H1 (cell line): ENCODE data around the gene COL11A2. TPM values are rescaled to one million over a fixed set of nuclear protein-coding genes. Genes with fewer than 3 reads are reported as not detected.

Experiments used
- CTCF ChIA-PET: fragments of 300-600 bp; sonication (Branson Sonifier 250); formaldehyde crosslinking; loops from one replicate; lab custom pipeline; 2021; ENCODE audit not compliant: partially characterized antibody; lab: Charles Lee
- POLR2A ChIA-PET: fragments of 300-600 bp; sonication (Branson Sonifier 250); formaldehyde crosslinking; loops from one replicate; lab custom pipeline; 2021; ENCODE audit warnings: inconsistent platforms; ENCODE audit not compliant: partially characterized antibody; lab: Charles Lee
- DNase-seq, 2 experiments: peaks; one replicate each; pipeline versions ENCODE4 v3.0.0 to v3.0.0-alpha.2; 2010 to 2022; ENCODE audit warnings: low spot score in 2 of 2, low read depth in 1 of 2, mixed read lengths in 1 of 2
- FAIRE-seq: peaks from 2 replicates; lab custom pipeline; 2011; peaks lifted over from hg19 to GRCh38; lab: Jason Lieb, UNC
- H2AFZ ChIP-seq: 2 replicates; pipeline ENCODE4 v1.8.1; 2012; ENCODE audit warnings: low read length, inconsistent platforms
- H2AK5ac ChIP-seq: 2 replicates; pipeline ENCODE4 v1.6.1; 2013; ENCODE audit warnings: low read depth, low read length
- H2BK120ac ChIP-seq: replicated peaks from 2 replicates; pipeline ENCODE3; 2013; ENCODE audit warnings: low read depth, low read length, inconsistent platforms
- H2BK12ac ChIP-seq: 2 replicates; pipeline ENCODE4 v1.6.1; 2013; ENCODE audit warnings: low read depth, low read length
- H2BK15ac ChIP-seq: 2 replicates; pipeline ENCODE4 v1.6.1; 2013; ENCODE audit warnings: low read length
- H2BK20ac ChIP-seq: 2 replicates; pipeline ENCODE4 v1.6.1; 2013; ENCODE audit warnings: low read length
- H2BK5ac ChIP-seq: 2 replicates; pipeline ENCODE4 v1.6.1; 2013; ENCODE audit warnings: low read depth, low read length
- H3K14ac ChIP-seq: 2 replicates; pipeline ENCODE4 v1.6.1; 2013; ENCODE audit warnings: inconsistent platforms; ENCODE audit not compliant: insufficient read length
- H3K18ac ChIP-seq: 2 replicates; pipeline ENCODE4 v1.6.1; 2013; ENCODE audit warnings: low read length; ENCODE audit errors: extremely low read depth
- H3K23ac ChIP-seq: 2 replicates; pipeline ENCODE4 v1.6.1; 2013; ENCODE audit warnings: inconsistent platforms; ENCODE audit not compliant: insufficient read length
- H3K23me2 ChIP-seq: 2 replicates; pipeline ENCODE4 v1.6.1; 2013; ENCODE audit warnings: low read depth, low read length
- H3K27ac ChIP-seq: 2 replicates; pipeline ENCODE4 v1.6.1; 2011; ENCODE audit warnings: low read depth, low read length, inconsistent platforms
- H3K27me3 ChIP-seq, 4 experiments: replicated peaks in 1 of 4; 1 replicate in 1 of 4; 2 replicates in 3 of 4; pipeline versions ENCODE4 v1.6.1 to v1.8.1; 2011 to 2013; ENCODE audit warnings: low read length in 3 of 4, mild to moderate bottlenecking in 3 of 4, inconsistent platforms in 2 of 4, mixed read lengths in 2 of 4, moderate library complexity in 1 of 4; ENCODE audit not compliant: control insufficient read depth in 3 of 4, insufficient read depth in 3 of 4; ENCODE audit errors: extremely low read depth in 1 of 4
- H3K36me3 ChIP-seq, 4 experiments: 2 replicates each; pipeline versions ENCODE4 v1.6.1 to v1.8.1; 2011 to 2013; ENCODE audit warnings: mild to moderate bottlenecking in 4 of 4, low read length in 3 of 4, moderate library complexity in 2 of 4, control low read depth in 1 of 4, inconsistent platforms in 1 of 4; ENCODE audit not compliant: insufficient read depth in 4 of 4, control insufficient read depth in 2 of 4
- H3K4ac ChIP-seq: replicated peaks from 2 replicates; pipeline ENCODE3; 2013; ENCODE audit warnings: low read length, low read depth, mixed read lengths, inconsistent platforms; ENCODE audit not compliant: insufficient read length
- H3K4me1 ChIP-seq, 4 experiments: replicated peaks in 1 of 4; 1 replicate in 1 of 4; 2 replicates in 3 of 4; pipeline versions ENCODE4 v1.6.1 to v1.8.1; 2011 to 2013; ENCODE audit warnings: low read length in 3 of 4, inconsistent platforms in 2 of 4, mixed read lengths in 1 of 4; ENCODE audit not compliant: insufficient read depth in 4 of 4, control insufficient read depth in 3 of 4
- H3K4me2 ChIP-seq, 2 experiments: 2 replicates each; pipeline versions ENCODE4 v1.6.1 to v1.8.1; 2011 to 2013; ENCODE audit warnings: low read depth in 2 of 2, low read length in 2 of 2, control low read depth in 1 of 2, inconsistent platforms in 1 of 2, mild to moderate bottlenecking in 1 of 2; ENCODE audit not compliant: insufficient read depth in 1 of 2
- H3K4me3 ChIP-seq, 4 experiments: fragments of 200-600, 300-600 bp in 1 of 4; sonication (generic), shearing (Covaris generic), sonication (Bioruptor Twin) in 1 of 4; 2 replicates each; pipeline versions ENCODE4 v1.5.1 to v1.8.1; 2011 to 2016; ENCODE audit warnings: low read length in 4 of 4, low read depth in 3 of 4, control low read depth in 2 of 4, inconsistent platforms in 2 of 4, mild to moderate bottlenecking in 2 of 4, mixed read lengths in 1 of 4, moderate library complexity in 1 of 4; ENCODE audit not compliant: insufficient read depth in 2 of 4; ENCODE audit errors: extremely low read depth in 1 of 4
- H3K56ac ChIP-seq: replicated peaks from 2 replicates; pipeline ENCODE3; 2013; ENCODE audit warnings: low read depth, mild to moderate bottlenecking, mixed read lengths, low read length, inconsistent platforms; ENCODE audit not compliant: insufficient read length
- H3K79me1 ChIP-seq: 2 replicates; pipeline ENCODE4 v1.6.1; 2013; ENCODE audit warnings: low read depth, low read length, control low read depth
- H3K79me2 ChIP-seq, 2 experiments: 2 replicates each; pipeline versions ENCODE4 v1.6.1 to v1.8.1; 2012 to 2013; ENCODE audit warnings: low read length in 2 of 2, mild to moderate bottlenecking in 2 of 2, inconsistent platforms in 1 of 2; ENCODE audit not compliant: insufficient read depth in 2 of 2, control insufficient read depth in 1 of 2
- H3K9ac ChIP-seq, 4 experiments: replicated peaks in 1 of 4; 1 replicate in 1 of 4; 2 replicates in 3 of 4; pipeline versions ENCODE4 v1.6.1 to v1.8.1; 2011 to 2013; ENCODE audit warnings: low read depth in 3 of 4, low read length in 3 of 4, control low read depth in 2 of 4, mild to moderate bottlenecking in 2 of 4, moderate library complexity in 2 of 4, inconsistent platforms in 1 of 4; ENCODE audit errors: extremely low read depth in 1 of 4
- H3K9me3 ChIP-seq, 2 experiments: 2 replicates each; pipeline versions ENCODE4 v1.6.1 to v1.8.1; 2012 to 2013; ENCODE audit warnings: mild to moderate bottlenecking in 2 of 2, moderate library complexity in 2 of 2, control low read depth in 1 of 2, inconsistent platforms in 1 of 2, low read depth in 1 of 2, low read length in 1 of 2, mixed read lengths in 1 of 2; ENCODE audit not compliant: insufficient read depth in 2 of 2
- H4K20me1 ChIP-seq, 2 experiments: replicated peaks in 1 of 2; 2 replicates each; pipeline versions ENCODE3 to v1.8.1; 2011 to 2013; ENCODE audit warnings: inconsistent platforms in 2 of 2, low read length in 2 of 2, mild to moderate bottlenecking in 1 of 2; ENCODE audit not compliant: insufficient read depth in 2 of 2, control insufficient read depth in 1 of 2
- H4K5ac ChIP-seq: 2 replicates; pipeline ENCODE4 v1.6.1; 2013; ENCODE audit warnings: low read length, low read depth, mixed read lengths, inconsistent platforms; ENCODE audit not compliant: insufficient read length
- H4K8ac ChIP-seq: 2 replicates; pipeline ENCODE4 v1.8.0; 2013; ENCODE audit warnings: mild to moderate bottlenecking, moderate library complexity, low read length, inconsistent platforms; ENCODE audit not compliant: insufficient read depth; ENCODE audit errors: extremely low read depth
- H4K91ac ChIP-seq: replicated peaks from 2 replicates; pipeline ENCODE3; 2013; ENCODE audit warnings: low read length, mixed read lengths, inconsistent platforms; ENCODE audit not compliant: insufficient read length
- EZH2 ChIP-seq: fragments of 200-600 bp; sonication (generic); IDR thresholded peaks from 2 replicates; pipeline ENCODE4 v1.7.1; 2012; ENCODE audit warnings: low read depth, mild to moderate bottlenecking, moderate library complexity, low read length, inconsistent platforms; ENCODE audit not compliant: severe bottlenecking
- MAFK ChIP-seq: IDR thresholded peaks from 2 replicates; pipeline ENCODE4 v1.6.1; 2012; ENCODE audit warnings: low read depth, mild to moderate bottlenecking, improper control_type of control experiment, low read length
- RNF2 ChIP-seq: fragments of 200-900, 300-1000 bp; sonication (generic); IDR thresholded peaks from 2 replicates; pipeline ENCODE4 v1.7.1; 2016; ENCODE audit warnings: borderline replicate concordance, low read depth, mild to moderate bottlenecking, antibody characterized with exemption, low read length; ENCODE audit not compliant: poor library complexity, severe bottlenecking; ENCODE audit errors: missing control alignments
- WGBS, 2 experiments: shearing (Covaris generic) in 1 of 2; methylation state at CpG; one replicate each; pipeline versions ENCODE4 v1.1.6 to v1.1.7; 2013 to 2015; ENCODE audit warnings: low lambda C conversion rate in 2 of 2, mixed read lengths in 2 of 2, inconsistent platforms in 1 of 2, low coverage in 1 of 2, missing lambda C conversion rate in 1 of 2; ENCODE audit not compliant: insufficient replicate concordance in 2 of 2, insufficient coverage in 1 of 2, insufficient read length in 1 of 2; ENCODE audit errors: extremely low coverage in 1 of 2, missing lambda C conversion rate in 1 of 2; 5-methylcytosine and 5-hydroxymethylcytosine counted together
- polyA plus RNA-seq, 7 experiments: library from polyadenylated mRNA; depleted of rRNA in 3 of 7; stranded (reverse) in 5 of 7; unstranded in 2 of 7; fragments of >200 nt in 5 of 7; fragments of 200-250 nt in 2 of 7; gene quantifications; 1 replicate in 5 of 7; 2 replicates in 1 of 7; 4 replicates in 1 of 7; pipeline versions ENCODE4 v1.2.1 to v1.2.3, GENCODE V29; 2011 to 2013; ENCODE audit warnings: missing spikeins in 2 of 7, mixed read lengths in 2 of 7
- total RNA-seq: library from RNA; stranded (reverse); fragmentation: NEBNext Ultra II Directional; extraction: Animal tissue kit (Norgen Biotek cat#: 25700); gene quantifications from 2 replicates; pipeline ENCODE4 v1.2.1, GENCODE V29; 2021

Gene COL11A2
- total and polyA plus RNA-seq, 2 of the 8 experiments (the other 6 are each of a cell fraction or from before 2014, with no cell fraction given) = 2.8 to 3.8 TPM

GRCh38 chr6:33213989-33214335 lies 21.7 kb upstream of the COL11A2 start:
- peaks cover 2 to 14% of the 10 kb centered on the region in 2 experiments for H4K20me1 ChIP-seq
- H3K14ac ChIP-seq = no peak overlapping the region
- no peak overlapping the region for H2BK12ac ChIP-seq
- no peak overlapping the region for H4K91ac ChIP-seq
- WGBS, 2 experiments = 26% methylated on average over 8 of the region's 9 CpGs; no CpG with 5 or more reads in 1 of the 2 experiments
- H3K4ac ChIP-seq = no peak overlapping the region
- no peak overlapping the region for H3K56ac ChIP-seq
- peak overlapping the region in 3 of 4 experiments; percentile 50 to 72 (median 70); a peak in 7 of 8 replicates for H3K4me3 ChIP-seq
- POLR2A ChIA-PET = no interaction called here
- no peak overlapping the region for H2BK5ac ChIP-seq
- H3K18ac ChIP-seq = no peak overlapping the region; the same call in 1 of the 2 replicates
- H3K27ac ChIP-seq = no peak overlapping the region
- CTCF ChIA-PET = no interaction called here
- H4K8ac ChIP-seq = no peak overlapping the region
- FAIRE-seq (no peak), DNase-seq (no peak)
- peaks cover 11% of the 10 kb centered on the region; the same call in 1 of the 2 replicates for H3K23me2 ChIP-seq
- peaks cover 38 to 76% (median 73%) of the 10 kb centered on the region in 4 experiments for H3K27me3 ChIP-seq
- peaks cover 2 to 7% (median 4%) of the 10 kb centered on the region in 4 experiments; a peak in 3 of 8 replicates for H3K36me3 ChIP-seq
- H2AFZ ChIP-seq = no peak overlapping the region
- H3K23ac ChIP-seq = no peak overlapping the region
- H2BK120ac ChIP-seq = no peak overlapping the region
- no peak overlapping the region for H2BK20ac ChIP-seq
- no peak overlapping the region for H4K5ac ChIP-seq
- no peaks in the 10 kb centered on the region; the same call in 1 of the 2 replicates for H3K79me1 ChIP-seq
- no peak overlapping the region for H2BK15ac ChIP-seq
- H3K9ac ChIP-seq = peak overlapping the region in 1 of 4 experiments; percentile 43; a peak in 1 of 7 replicates
- H3K4me1 ChIP-seq = peaks cover 0 to 13% (median 3%) of the 10 kb centered on the region in 4 experiments; a peak in 6 of 7 replicates
- H3K4me2 ChIP-seq = peak overlapping the region; percentile 83 to 95
- no peaks in the 10 kb centered on the region for H3K79me2 ChIP-seq
- peak; percentile 0 for TF ChIP-seq RNF2
- peak; percentile 7 for TF ChIP-seq EZH2
- no peak for TF ChIP-seq MAFK
- H3K9me3 ChIP-seq = no peaks in the 10 kb centered on the region
- no peak overlapping the region for H2AK5ac ChIP-seq
